PC-9 (cell line): ENCODE data around the gene MRPS14.

Source experiments
- CTCF ChIP-seq: fragments of 200-600 bp; sonication (generic); conservative IDR thresholded peaks from 2 replicates; pipeline ENCODE4 v1.6.1; 2017; ENCODE audit warnings: mixed run types, antibody characterized with exemption, mild to moderate bottlenecking, moderate library complexity
- EZH2 ChIP-seq: fragments of 200-600 bp; sonication (generic); IDR thresholded peaks from 2 replicates; pipeline ENCODE4 v1.8.0; 2017; ENCODE audit warnings: antibody characterized with exemption, low read depth

GRCh38 chr1:174996476-174996875 lies 26.7 kb downstream of the MRPS14 start:
- TF ChIP-seq CTCF (no peak), EZH2 (no peak)
